ENCODE results near the gene RXRA. TPM values are rescaled to one million over a fixed set of nuclear protein-coding genes. Genes with fewer than 3 reads are reported as not detected.

Gene RXRA
- polyA plus RNA-seq, 1 donor from 2014 or later: 2.7 TPM

DNA sequence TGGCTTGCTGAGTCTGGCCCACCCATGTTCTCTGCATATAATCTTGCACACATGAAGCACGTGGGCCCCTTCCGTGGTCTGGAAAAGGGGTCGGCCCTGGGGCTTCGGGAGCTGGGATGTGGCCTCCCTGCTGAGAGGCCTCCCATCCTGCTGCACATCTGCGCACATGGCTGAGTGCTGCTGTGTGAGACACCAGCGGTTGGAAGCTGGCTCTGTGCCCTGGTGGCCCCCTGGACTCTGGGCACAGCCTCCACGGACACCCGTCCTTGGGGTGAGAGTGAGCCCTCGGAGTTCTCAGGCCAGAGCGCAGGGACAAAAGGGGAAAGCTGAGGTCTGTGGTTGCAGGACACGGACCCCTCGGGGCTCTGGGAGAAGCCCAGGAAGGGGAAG lies 115.8 kb downstream of the RXRA start:
- no peaks in the 10 kb centered on the region for H3K79me2 ChIP-seq (replicated peaks; ENCODE audit: insufficient read depth, low read length)
- no peaks in the 10 kb centered on the region for H3K9me2 ChIP-seq (ENCODE audit: insufficient read depth, low read length)
- TF ChIP-seq, protein P1, sequence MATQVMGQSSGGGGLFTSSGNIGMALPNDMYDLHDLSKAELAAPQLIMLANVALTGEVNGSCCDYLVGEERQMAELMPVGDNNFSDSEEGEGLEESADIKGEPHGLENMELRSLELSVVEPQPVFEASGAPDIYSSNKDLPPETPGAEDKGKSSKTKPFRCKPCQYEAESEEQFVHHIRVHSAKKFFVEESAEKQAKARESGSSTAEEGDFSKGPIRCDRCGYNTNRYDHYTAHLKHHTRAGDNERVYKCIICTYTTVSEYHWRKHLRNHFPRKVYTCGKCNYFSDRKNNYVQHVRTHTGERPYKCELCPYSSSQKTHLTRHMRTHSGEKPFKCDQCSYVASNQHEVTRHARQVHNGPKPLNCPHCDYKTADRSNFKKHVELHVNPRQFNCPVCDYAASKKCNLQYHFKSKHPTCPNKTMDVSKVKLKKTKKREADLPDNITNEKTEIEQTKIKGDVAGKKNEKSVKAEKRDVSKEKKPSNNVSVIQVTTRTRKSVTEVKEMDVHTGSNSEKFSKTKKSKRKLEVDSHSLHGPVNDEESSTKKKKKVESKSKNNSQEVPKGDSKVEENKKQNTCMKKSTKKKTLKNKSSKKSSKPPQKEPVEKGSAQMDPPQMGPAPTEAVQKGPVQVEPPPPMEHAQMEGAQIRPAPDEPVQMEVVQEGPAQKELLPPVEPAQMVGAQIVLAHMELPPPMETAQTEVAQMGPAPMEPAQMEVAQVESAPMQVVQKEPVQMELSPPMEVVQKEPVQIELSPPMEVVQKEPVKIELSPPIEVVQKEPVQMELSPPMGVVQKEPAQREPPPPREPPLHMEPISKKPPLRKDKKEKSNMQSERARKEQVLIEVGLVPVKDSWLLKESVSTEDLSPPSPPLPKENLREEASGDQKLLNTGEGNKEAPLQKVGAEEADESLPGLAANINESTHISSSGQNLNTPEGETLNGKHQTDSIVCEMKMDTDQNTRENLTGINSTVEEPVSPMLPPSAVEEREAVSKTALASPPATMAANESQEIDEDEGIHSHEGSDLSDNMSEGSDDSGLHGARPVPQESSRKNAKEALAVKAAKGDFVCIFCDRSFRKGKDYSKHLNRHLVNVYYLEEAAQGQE (IDR thresholded peaks at IDR 0.05; ENCODE audit: borderline replicate concordance): no peak
- TF ChIP-seq SMC3 (conservative IDR thresholded peaks at IDR 0.05; ENCODE audit: poor library complexity) (no peak), POLR2AphosphoS5 (IDR thresholded peaks at IDR 0.05) (no peak), EZH2 (IDR thresholded peaks at IDR 0.05; ENCODE audit: borderline replicate concordance, insufficient read depth, low read length, poor library complexity, severe bottlenecking) (no peak), RAD21 (conservative IDR thresholded peaks at IDR 0.05) (no peak), TAF1 (IDR thresholded peaks at IDR 0.05; ENCODE audit: low read depth) (no peak), MXI1 (conservative IDR thresholded peaks at IDR 0.05; ENCODE audit: poor library complexity, severe bottlenecking) (no peak), EP300 (conservative IDR thresholded peaks at IDR 0.05; ENCODE audit: poor library complexity, severe bottlenecking) (no peak)
- TF ChIP-seq, protein P2, sequence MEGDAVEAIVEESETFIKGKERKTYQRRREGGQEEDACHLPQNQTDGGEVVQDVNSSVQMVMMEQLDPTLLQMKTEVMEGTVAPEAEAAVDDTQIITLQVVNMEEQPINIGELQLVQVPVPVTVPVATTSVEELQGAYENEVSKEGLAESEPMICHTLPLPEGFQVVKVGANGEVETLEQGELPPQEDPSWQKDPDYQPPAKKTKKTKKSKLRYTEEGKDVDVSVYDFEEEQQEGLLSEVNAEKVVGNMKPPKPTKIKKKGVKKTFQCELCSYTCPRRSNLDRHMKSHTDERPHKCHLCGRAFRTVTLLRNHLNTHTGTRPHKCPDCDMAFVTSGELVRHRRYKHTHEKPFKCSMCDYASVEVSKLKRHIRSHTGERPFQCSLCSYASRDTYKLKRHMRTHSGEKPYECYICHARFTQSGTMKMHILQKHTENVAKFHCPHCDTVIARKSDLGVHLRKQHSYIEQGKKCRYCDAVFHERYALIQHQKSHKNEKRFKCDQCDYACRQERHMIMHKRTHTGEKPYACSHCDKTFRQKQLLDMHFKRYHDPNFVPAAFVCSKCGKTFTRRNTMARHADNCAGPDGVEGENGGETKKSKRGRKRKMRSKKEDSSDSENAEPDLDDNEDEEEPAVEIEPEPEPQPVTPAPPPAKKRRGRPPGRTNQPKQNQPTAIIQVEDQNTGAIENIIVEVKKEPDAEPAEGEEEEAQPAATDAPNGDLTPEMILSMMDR (IDR thresholded peaks at IDR 0.05; ENCODE audit: poor library complexity, severe bottlenecking): no peak
- no peaks in the 10 kb centered on the region for H3K9me3 ChIP-seq (ENCODE audit: low read length)
- H3K27ac ChIP-seq (ENCODE audit: low read length): no peak overlapping the region
- no peaks in the 10 kb centered on the region for H3K27me3 ChIP-seq (ENCODE audit: insufficient read depth, low read depth, low read length)
- H3K4me3 ChIP-seq (ENCODE audit: low read length): no peak overlapping the region
- no peaks in the 10 kb centered on the region for H3K36me3 ChIP-seq (ENCODE audit: insufficient read depth, low read length)
- no peaks in the 10 kb centered on the region for H4K20me1 ChIP-seq (ENCODE audit: insufficient read depth)
- no peak overlapping the region for H2AFZ ChIP-seq (ENCODE audit: low read depth, low read length)
- no peaks in the 10 kb centered on the region for H3F3A ChIP-seq (ENCODE audit: insufficient read depth, low read length, poor library complexity, severe bottlenecking)
- no peak overlapping the region for H3K9ac ChIP-seq (ENCODE audit: low read length)
- no peak overlapping the region for H3K4me2 ChIP-seq (ENCODE audit: low read length)

DNA sequence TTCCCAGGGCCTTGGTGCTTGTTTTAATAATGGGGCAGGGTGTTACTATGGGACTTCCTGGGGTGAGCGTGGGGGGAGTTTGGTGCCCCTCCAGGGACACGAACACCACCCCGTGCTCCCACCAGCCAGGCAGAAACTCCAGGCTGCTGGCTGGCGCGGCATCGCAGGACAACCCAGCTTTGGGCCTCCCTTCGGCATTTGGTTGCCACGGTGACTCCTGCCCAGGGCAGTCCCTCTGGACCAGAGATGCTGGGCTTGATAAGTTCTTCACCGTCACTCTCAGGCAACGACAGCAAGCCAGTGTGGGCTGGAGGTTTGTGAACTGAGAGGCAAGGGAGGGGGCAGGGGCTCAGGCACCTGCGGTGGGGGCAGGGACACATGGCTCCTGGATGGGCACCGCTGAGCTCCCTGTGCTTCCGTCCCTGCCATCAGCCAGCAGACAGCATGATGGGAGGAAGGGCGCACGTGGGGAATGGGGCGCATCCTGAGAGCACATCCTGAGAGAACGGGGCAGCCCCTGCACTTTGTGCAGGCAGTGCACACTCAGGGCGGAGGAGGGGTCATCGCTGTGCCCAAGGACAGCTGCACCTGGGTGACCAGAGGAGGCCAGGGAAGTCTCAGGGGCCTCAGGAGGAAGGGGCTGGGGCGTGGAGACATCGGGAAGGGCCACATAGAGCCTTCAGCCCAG lies 116.4 kb downstream of the RXRA start:
- Histone ChIP-seq H3K79me2 (replicated peaks; ENCODE audit: insufficient read depth, low read length) (no peaks in the 10 kb centered on the region), H4K20me1 (ENCODE audit: insufficient read depth) (no peaks in the 10 kb centered on the region), H3K4me3 (ENCODE audit: low read length) (no peak overlapping the region), H3K27me3 (ENCODE audit: insufficient read depth, low read depth, low read length) (no peaks in the 10 kb centered on the region), H3K9ac (ENCODE audit: low read length) (peak overlapping the region; percentile 3), H3K9me2 (ENCODE audit: insufficient read depth, low read length) (no peaks in the 10 kb centered on the region), H3K36me3 (ENCODE audit: insufficient read depth, low read length) (no peaks in the 10 kb centered on the region), H3K4me2 (ENCODE audit: low read length) (no peak overlapping the region), H3K27ac (ENCODE audit: low read length) (no peak overlapping the region), H3K9me3 (ENCODE audit: low read length) (no peaks in the 10 kb centered on the region), H2AFZ (ENCODE audit: low read depth, low read length) (no peak overlapping the region), H3F3A (ENCODE audit: insufficient read depth, low read length, poor library complexity, severe bottlenecking) (no peaks in the 10 kb centered on the region)
- TF ChIP-seq RAD21 (conservative IDR thresholded peaks at IDR 0.05): no peak
- TF ChIP-seq, protein P2 (IDR thresholded peaks at IDR 0.05; ENCODE audit: poor library complexity, severe bottlenecking): no peak
- TF ChIP-seq, protein P1 (IDR thresholded peaks at IDR 0.05; ENCODE audit: borderline replicate concordance): no peak
- TF ChIP-seq SMC3 (conservative IDR thresholded peaks at IDR 0.05; ENCODE audit: poor library complexity): no peak
- TF ChIP-seq TAF1 (IDR thresholded peaks at IDR 0.05; ENCODE audit: low read depth): no peak
- no peak for TF ChIP-seq EZH2 (IDR thresholded peaks at IDR 0.05; ENCODE audit: borderline replicate concordance, insufficient read depth, low read length, poor library complexity, severe bottlenecking)
- TF ChIP-seq POLR2AphosphoS5 (IDR thresholded peaks at IDR 0.05): no peak
- no peak for TF ChIP-seq EP300 (conservative IDR thresholded peaks at IDR 0.05; ENCODE audit: poor library complexity, severe bottlenecking)
- TF ChIP-seq MXI1 (conservative IDR thresholded peaks at IDR 0.05; ENCODE audit: poor library complexity, severe bottlenecking): no peak
